Transverse colon (tissue), 4 donors: ENCODE data around the gene IGFBP7. TPM values are rescaled to one million over a fixed set of nuclear protein-coding genes. Genes with fewer than 3 reads are reported as not detected.

Experiments
- DNase-seq: peaks from one replicate; pipeline ENCODE4 v3.0.0-alpha.2; 2019
- H3K27ac ChIP-seq, 4 donors: fragments of 200-600 bp; sonication (generic); 2 replicates each; pipeline ENCODE4 v1.5.1; 2016 to 2018; ENCODE audit warnings: inconsistent platforms in 4 of 4
- H3K27me3 ChIP-seq: fragments of 200-600 bp; sonication (generic); 2 replicates; pipeline ENCODE4 v1.5.1; 2017; ENCODE audit warnings: inconsistent platforms
- H3K36me3 ChIP-seq, 4 donors: fragments of 200-600 bp; sonication (generic); 2 replicates each; pipeline ENCODE4 v1.5.1; 2017 to 2019; ENCODE audit warnings: inconsistent platforms in 4 of 4
- H3K4me1 ChIP-seq, 4 donors: fragments of 200-600 bp; sonication (generic); 2 replicates each; pipeline ENCODE4 v1.5.1; 2017 to 2020; ENCODE audit warnings: inconsistent platforms in 4 of 4
- H3K4me3 ChIP-seq, 4 donors: fragments of 200-600 bp; sonication (generic); 1 replicate in 1 of 4; 2 replicates in 3 of 4; pipeline versions ENCODE4 v1.5.1 to v1.6.1; 2017 to 2019; ENCODE audit warnings: inconsistent platforms in 4 of 4
- H3K9me3 ChIP-seq, 2 donors: fragments of 200-600 bp; sonication (generic); 2 replicates each; pipeline ENCODE4 v1.5.1; 2017 to 2019; ENCODE audit warnings: inconsistent platforms in 2 of 2
- EP300 ChIP-seq: sonication (generic); formaldehyde crosslinking; IDR thresholded peaks from one replicate; pipeline ENCODE4 v1.6.1; 2017; ENCODE audit warnings: antibody characterized with exemption, low read depth
- POLR2A ChIP-seq: fragments of 450-650 bp; IDR thresholded peaks from one replicate; pipeline ENCODE4 v1.6.1; 2016; ENCODE audit warnings: antibody characterized with exemption, mild to moderate bottlenecking, moderate library complexity
- POLR2AphosphoS5 ChIP-seq, 3 donors: sonication (generic); formaldehyde crosslinking; IDR thresholded peaks; one replicate each; pipeline ENCODE4 v1.6.1; 2016; ENCODE audit warnings: antibody characterized with exemption in 3 of 3
- WGBS, 2 donors: methylation state at CpG; one replicate each; pipeline ENCODE4 v1.1.5; 2018; ENCODE audit warnings: low coverage in 1 of 2; 5-methylcytosine and 5-hydroxymethylcytosine counted together
- in situ Hi-C, 4 donors: fragments of 200-750 bp; cut with MboI; loops; one replicate each; pipeline versions ENCODE4 v1.15.0 to v1.15.1; 2017; ENCODE audit warnings: low sequenced_read_pairs in 3 of 4, low pct_ligation_motif_present in 1 of 4, low pct_unique_long_range_greater_than_20kb in 1 of 4
- intact Hi-C: fragments of 100-400 bp; cut with DNase I; formaldehyde crosslinking; loops from one replicate; pipeline ENCODE4 v1.15.1; 2023; ENCODE audit warnings: low total_unique reads
- total RNA-seq, 4 donors: library from RNA; depleted of rRNA; stranded (reverse); fragments of >200 nt; gene quantifications; one replicate each; pipeline ENCODE4 v1.1.0, GENCODE V29; 2016
- TF ChIP-seq, protein P1 (sequence below), 5 experiments: fragments of 200-600 bp in 3 of 5; fragments of 450-650 bp in 2 of 5; sonication (generic) in 3 of 5; IDR thresholded peaks; 1 replicate in 2 of 5; 2 replicates in 3 of 5; pipeline ENCODE4 v1.5.1; 2016 to 2017; ENCODE audit warnings: antibody characterized with exemption in 5 of 5, inconsistent platforms in 3 of 5, mild to moderate bottlenecking in 2 of 5, moderate library complexity in 1 of 5

Gene IGFBP7
- total RNA-seq, 4 donors from 2014 or later: 96.1 to 646 (median 126) TPM

DNA sequence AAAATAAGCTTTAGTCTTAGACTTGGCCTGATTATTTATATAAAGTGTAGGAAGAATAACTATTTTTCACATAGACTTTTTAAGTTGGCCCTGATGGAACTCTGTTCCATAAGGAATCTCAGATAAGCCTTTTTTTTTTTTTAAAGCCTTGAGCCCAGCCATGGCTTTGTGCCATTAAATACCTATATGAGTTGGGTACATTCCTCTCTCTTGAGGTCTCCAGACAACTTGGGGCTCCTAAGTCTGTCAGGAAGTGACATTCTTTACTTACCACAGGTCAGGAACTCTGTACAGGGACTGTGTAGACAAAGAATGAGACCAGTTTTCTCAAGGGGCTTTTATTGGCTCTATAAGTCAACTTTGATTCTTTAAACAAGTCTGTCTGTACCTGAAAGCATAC, 27.1 kb upstream of the IGFBP7 start:
- TF ChIP-seq POLR2A: no peak
- TF ChIP-seq, protein P1, sequence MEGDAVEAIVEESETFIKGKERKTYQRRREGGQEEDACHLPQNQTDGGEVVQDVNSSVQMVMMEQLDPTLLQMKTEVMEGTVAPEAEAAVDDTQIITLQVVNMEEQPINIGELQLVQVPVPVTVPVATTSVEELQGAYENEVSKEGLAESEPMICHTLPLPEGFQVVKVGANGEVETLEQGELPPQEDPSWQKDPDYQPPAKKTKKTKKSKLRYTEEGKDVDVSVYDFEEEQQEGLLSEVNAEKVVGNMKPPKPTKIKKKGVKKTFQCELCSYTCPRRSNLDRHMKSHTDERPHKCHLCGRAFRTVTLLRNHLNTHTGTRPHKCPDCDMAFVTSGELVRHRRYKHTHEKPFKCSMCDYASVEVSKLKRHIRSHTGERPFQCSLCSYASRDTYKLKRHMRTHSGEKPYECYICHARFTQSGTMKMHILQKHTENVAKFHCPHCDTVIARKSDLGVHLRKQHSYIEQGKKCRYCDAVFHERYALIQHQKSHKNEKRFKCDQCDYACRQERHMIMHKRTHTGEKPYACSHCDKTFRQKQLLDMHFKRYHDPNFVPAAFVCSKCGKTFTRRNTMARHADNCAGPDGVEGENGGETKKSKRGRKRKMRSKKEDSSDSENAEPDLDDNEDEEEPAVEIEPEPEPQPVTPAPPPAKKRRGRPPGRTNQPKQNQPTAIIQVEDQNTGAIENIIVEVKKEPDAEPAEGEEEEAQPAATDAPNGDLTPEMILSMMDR (IDR thresholded peaks at IDR 0.05): no peak
- TF ChIP-seq EP300: no peak
- TF ChIP-seq POLR2AphosphoS5 (IDR thresholded peaks at IDR 0.05): no peak
- in situ Hi-C loops: no loop called here
- Histone ChIP-seq H3K27ac (no peak overlapping the region), H3K4me3 (no peak overlapping the region), H3K9me3 (no peaks in the 10 kb centered on the region), H3K36me3 (no peaks in the 10 kb centered on the region), H3K4me1 (no peaks in the 10 kb centered on the region), H3K27me3 (no peaks in the 10 kb centered on the region)
- no peak for DNase-seq
- intact Hi-C loops: no loop called here

GRCh38 chr4:57136281-57136680, 26.1 kb upstream of the IGFBP7 start:
- in situ Hi-C loops: no loop called here
- H3K4me3 ChIP-seq: no peak overlapping the region
- no peaks in the 10 kb centered on the region for H3K27me3 ChIP-seq
- no peak for TF ChIP-seq POLR2AphosphoS5 (IDR thresholded peaks at IDR 0.05)
- no peak for TF ChIP-seq POLR2A
- no peak for TF ChIP-seq EP300
- TF ChIP-seq, protein P1 (IDR thresholded peaks at IDR 0.05): no peak
- no peaks in the 10 kb centered on the region for H3K36me3 ChIP-seq
- H3K9me3 ChIP-seq: no peaks in the 10 kb centered on the region
- H3K27ac ChIP-seq: no peak overlapping the region
- H3K4me1 ChIP-seq: no peaks in the 10 kb centered on the region
- intact Hi-C loops: no loop called here
- DNase-seq: no peak

- DNase-seq: no peak
- H3K27ac ChIP-seq: no peak overlapping the region
- H3K27me3 ChIP-seq: no peaks in the 10 kb centered on the region
- intact Hi-C loops (no loop called here), in situ Hi-C loops (no loop called here)
- H3K9me3 ChIP-seq: no peaks in the 10 kb centered on the region
- H3K4me3 ChIP-seq: no peak overlapping the region
- no peaks in the 10 kb centered on the region for H3K36me3 ChIP-seq
- TF ChIP-seq, protein P1 (IDR thresholded peaks at IDR 0.05): no peak
- TF ChIP-seq POLR2A (no peak), POLR2AphosphoS5 (IDR thresholded peaks at IDR 0.05) (no peak)
- WGBS, 2 donors: 68 to 80% methylated on average over 1 to 2 of the region's 2 CpGs
- no peaks in the 10 kb centered on the region for H3K4me1 ChIP-seq
Measured at GRCh38 chr4:57132743-57133137, 22.6 kb upstream of the IGFBP7 start.

- H3K27me3 ChIP-seq: no peaks in the 10 kb centered on the region
- H3K36me3 ChIP-seq: no peaks in the 10 kb centered on the region
- 24 to 33% methylated on average over 4 to 7 of the region's 7 CpGs for WGBS, 2 donors
- TF ChIP-seq POLR2AphosphoS5 (IDR thresholded peaks at IDR 0.05): no peak
- TF ChIP-seq, protein P1 (IDR thresholded peaks at IDR 0.05): no peak
- in situ Hi-C loops: no loop called here
- peak overlapping the region in 1 of 4 donors; percentile 13 for H3K27ac ChIP-seq
- no peaks in the 10 kb centered on the region for H3K9me3 ChIP-seq
- no peaks in the 10 kb centered on the region for H3K4me1 ChIP-seq
- H3K4me3 ChIP-seq: no peak overlapping the region
- intact Hi-C loops: no loop called here
- DNase-seq: no peak
Measured at GRCh38 chr4:57131849-57132742, 21.9 kb upstream of the IGFBP7 start.
